Stimulated activated CD4-positive, alpha-beta T cell treated with anti-CD3 and anti-CD28 coated beads, Interleukin-2, amount 100 ng/mL, for 4 hours (primary cell): Measurements from ENCODE around the gene ZNF532.
"Not testable (repeated sequence)": the region's sequence is repeated elsewhere in the genome, so short reads cannot be mapped to it uniquely, and the experiment has no call there.

ENCODE experiments used
- DNase-seq: peaks from one replicate; pipeline ENCODE4 v3.0.0-alpha.2; 2020; ENCODE audit warnings: low read depth

The ZNF532 gene

DNA sequence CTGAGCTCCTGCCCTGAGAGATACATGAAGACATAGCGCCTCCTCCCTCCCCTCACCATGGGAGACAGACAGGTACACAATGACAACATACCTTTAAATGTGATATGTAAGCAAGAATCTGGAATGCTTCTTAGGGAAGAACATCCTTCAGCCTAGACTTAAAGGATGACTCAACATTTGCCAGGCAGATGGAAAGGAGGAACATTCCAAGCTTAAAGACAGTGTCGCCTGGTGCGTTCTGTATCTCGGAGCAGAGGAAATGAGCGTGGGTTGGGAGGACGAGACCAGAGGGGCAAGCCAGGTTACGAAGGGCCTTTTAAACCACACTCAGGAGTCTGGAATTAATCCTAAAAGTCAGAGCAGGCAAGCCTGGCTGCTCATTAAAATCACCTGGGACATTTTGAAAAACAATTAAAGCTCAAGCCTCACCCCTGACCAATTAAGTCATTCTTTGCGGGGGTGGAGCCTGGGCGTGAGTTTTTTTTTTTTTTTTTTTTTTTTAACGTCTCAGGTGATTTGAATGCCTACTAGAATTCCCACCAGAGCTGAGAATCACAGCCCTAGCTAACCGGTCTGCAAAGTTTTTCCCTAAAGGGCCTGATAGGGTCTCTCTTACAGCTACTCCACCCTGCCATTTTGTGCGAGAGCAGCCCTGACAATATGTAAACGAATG is 143.8 kb downstream of the ZNF532 start:
- no peak for DNase-seq

DNA sequence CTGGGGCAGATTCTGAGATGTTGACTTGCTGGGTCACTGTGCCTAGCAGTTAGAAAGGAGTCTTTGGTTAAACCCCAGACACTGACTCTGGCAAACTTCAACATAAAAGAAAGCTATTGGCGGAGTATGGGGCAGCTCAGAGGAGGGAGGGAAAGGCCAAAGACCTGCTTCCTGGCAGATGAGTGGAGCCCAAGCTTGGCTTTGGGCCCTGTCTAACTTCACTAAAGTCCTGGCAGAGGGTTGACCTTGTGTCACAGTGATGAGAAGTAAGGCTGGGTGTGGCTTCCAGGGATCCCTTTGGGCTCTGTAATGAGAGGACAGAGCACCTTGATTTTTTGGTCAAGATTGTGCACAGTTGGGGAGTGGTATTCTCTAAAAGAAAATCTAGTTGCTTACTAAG is 145.2 kb downstream of the ZNF532 start:
- no peak for DNase-seq

DNA sequence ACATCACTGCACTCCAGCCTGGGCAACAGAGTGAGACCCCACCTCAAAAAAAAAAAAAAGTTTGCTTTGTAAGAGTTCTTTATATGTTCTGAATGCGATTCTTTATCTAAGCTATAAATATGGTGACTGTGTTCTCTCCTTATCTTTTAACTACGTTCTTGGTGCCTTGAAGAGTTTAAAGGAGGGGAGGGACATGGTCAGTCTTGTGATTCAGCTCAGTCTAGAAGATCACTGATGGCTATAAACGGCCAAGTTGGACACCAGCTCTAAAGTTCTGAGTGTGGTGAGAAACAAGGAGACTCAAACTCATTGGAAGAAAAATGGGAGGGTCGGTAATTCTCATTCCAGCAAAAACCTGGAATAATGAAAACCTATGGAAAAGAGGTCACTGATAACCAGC is 146.6 kb downstream of the ZNF532 start:
- DNase-seq = no peak

DNA sequence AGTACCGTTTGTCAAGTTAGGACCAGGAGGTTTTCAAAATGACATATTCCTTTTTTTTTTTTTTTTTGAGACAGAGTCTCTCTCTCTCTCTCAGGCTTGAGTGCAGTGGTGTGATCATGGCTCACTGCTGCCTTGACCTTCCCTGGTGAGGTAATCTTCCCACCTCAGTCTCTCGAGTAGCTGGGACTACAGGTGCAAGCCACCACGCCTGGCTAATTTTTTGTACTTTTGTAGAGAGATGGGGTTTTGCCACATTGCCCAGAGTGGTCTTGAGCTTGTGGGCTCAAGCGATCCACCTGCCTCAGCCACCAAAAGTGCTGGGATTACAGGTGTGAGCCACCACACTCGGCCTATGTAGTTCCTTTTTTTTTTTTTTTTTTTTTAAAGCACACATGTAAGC is 147.1 kb downstream of the ZNF532 start:
- no peak for DNase-seq

DNA sequence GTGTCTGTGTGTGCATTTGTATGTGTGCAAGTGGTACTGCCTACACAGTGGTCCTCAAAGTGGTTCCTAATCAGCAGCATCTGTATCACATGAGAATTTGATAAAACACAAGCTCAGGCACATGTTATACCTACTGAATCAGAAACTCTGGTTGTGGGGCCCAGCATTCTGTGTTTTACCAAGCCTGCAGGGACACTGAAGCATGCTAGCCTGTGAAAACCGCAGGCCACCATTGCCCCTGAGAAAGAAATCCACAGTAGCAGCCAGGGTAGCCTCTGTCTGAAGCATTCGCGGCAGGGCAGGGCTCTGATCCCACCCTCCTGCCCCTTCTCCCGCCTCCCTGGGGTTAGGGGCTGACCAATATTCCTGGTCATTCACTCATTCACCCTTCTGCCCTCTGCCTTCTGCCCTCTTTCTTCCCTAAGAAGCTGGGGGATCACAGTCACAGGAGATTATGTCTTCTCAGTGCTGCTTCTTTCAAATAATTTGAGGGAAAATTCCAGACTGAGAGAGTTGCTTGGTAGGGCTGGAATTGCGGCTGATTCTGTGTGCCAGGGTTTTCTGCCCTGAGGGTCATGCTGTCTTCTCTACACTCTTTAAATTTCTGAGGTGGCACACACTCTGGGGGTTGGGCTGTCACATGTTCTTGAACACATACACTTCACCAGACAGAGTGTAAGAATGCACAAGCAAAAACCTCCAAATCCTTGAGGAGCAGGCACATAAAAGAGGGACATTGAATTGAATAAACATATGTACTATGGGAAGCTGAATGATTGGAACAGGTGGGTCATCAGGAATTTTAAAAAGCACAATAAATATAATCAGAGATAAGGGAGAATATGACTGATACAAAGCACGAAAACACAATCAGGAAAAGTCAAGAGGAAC is 148.4 kb downstream of the ZNF532 start:
- DNase-seq = no peak

DNA sequence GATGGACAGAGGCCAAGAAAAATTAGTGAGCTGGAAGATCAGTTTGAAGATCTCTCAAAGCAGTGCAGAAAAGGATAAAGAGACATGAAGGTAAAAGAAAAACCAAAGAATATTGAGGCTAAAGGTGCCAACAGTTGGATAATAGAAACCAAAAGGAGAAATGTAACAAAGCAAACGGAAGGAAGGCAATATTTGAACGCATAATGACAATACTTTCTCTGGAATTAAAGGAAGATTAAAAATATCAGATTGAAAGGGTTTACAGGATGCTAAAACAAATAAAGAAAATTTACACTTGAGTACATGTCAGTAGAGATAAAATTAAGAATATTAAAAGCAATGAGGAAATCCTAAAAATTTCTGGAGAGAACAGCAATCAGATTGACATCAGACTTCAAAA is 149.1 kb downstream of the ZNF532 start:
- DNase-seq = no peak

DNA sequence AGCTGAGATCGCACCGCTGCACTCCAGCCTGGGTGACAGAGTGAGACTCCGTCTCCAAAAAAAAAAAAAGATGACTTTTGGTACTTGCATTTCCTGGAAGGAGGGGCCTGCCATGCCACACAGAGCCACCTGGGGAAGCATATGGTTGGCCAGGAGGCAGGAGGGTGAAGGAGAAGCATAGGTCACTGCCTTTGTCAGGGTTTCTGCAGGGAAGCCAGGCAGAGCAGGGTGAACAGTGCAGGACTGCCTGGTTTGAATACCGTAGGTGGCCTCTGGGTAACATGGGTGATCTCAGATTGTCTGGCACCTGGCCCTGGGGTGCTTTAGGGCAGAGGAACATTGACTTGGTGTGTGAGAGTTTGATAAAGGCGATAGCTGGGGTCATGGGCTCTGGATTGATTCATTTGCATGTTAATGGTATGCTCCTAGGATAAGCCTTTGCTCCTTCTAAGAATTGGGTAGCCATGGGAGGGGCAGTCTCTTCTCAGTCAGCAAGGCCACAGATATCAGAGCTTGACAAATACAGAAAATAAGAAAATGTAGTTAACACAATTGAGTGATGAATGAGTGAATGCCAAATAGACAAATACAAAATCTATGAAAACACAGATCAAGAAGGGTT is 151.0 kb downstream of the ZNF532 start:
- no peak for DNase-seq

DNA sequence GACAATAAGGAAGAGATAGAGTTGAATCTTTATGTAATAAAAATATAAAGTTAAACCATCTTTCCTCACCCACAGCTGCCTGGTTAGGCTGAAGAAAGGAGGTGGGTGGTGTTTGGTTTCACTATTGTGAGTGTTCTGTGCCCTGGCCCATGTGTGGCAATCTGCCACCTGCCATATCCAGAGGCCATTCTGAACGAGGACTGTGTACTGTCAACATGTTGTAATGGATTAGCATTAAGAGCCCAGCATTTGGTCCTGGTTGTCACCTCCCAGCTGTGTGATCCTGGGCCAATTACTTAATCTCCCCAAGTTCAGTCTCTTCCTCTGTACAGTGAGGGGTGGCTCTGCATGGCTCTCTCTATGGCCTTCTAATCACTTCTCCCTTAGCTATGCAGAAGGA is 156.8 kb downstream of the ZNF532 start:
- no peak for DNase-seq

DNA sequence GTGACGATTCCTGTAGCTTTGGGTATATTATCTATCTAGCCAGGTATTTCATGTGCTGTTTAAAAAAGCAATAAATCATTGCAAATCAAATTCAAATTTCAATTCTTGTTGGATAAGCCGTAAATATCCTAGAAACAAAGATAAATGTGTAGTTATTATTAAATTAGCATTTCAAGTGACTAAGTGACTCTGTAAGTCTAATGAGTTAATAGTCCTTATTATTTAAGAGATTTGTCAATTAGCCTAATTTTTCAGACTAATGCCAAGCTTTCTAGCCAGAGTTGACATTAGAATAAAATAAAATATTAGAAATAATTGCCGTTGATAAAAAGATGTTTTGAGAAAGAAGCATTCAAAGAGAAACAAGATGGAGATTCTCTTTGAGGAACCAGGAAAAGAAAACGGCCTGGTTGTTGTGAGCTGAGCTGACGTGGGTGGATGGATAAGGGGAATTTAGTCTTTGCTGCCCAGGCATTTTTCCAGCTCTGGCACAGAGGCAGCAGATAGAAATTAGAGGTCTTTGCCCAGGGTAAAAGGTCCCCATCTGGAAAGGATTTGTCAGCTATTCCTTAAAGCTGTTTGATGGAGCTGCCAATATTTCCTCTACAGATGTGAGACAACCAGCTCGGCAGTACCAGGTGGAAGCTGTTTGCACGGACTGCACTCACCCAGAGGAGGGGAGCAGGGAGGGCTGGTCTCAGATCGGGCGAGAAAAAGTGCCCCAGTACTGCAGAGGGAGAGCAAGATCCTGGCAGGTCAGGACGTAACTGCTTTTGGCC is 157.7 kb downstream of the ZNF532 start:
- DNase-seq = no peak

DNA sequence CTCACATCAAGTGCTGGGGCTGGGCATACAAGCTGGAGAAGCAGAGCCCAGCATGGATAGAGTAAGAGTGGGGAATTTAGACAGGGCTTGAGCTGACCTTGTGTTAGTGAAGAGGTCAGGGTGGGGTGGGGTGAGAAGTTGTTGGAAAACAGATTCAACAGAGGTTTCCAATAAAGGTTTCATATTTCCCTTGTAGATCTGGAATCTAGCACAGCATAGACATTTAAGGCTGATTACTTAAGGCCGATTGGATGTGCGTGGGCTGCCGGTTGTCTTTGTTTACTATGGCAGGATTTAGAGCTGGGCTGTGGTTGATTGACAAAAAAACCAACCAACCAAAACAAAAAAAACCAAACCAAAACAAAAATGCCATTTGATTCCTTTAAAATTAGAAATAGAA is 160.2 kb downstream of the ZNF532 start:
- no peak for DNase-seq

DNA sequence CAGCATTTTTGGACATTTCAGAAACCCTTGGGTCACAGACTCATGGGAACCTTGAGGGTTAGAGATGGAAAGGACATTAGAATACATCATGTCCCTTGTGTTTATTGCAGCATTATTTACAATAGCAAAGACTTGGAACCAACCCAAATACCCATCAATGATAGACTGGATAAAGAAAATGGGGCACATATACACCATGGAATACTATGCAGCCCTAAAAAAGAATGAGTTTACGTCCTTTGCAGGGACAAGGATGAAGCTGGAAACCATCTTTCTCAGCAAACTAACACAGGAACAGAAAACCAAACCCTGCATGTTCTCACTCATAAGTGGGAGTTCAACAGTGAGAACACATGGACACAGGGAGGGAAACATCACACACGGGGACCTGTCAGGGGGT is 160.9 kb downstream of the ZNF532 start:
- not testable (repeated sequence) for DNase-seq

DNA sequence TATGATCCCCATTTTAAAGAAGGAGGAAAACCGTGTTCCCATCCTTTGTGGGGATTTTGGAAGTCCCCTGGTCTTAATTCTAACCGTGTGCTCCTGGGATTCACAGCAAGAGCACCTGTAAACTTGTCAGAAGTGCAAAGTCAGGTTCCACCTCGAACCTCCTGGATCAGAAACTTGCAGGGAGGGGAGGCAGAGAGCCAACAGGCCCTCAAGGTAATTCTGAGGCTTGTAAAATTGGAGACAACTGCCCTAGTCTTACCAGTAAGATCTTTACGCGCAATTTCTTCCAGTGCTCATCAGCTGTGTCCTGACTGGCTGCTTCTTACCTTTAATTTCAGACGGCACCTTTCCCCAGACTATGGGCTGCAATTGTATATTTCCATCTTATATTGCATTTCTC is 161.7 kb downstream of the ZNF532 start:
- DNase-seq = no peak

DNA sequence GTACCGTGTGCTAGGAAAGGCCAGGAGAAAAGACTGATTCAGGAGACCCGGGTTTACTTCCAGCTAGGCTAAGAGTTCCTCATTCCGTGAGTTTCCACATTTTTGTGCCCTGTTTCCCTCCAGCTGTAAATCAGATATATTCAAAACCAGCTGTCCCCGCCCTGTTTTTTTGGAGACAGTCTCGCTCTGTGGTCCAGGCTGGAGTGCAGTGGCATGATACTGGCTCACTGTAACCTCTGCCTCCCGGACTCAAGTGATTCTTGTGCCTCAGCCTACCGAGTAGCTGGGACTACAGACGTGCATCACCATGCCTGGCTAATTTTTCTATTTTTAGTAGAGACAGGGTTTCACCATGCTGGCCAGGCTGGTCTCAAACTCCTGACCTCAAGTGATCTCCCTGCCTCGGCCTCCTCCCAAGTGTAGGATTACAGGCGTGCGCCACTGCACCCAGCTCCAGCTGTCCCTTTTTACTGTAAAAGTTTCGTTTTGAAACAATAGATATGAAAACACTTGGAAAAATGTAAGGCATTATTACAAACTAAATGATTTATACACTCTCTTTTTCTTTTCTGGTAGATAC is 162.2 kb downstream of the ZNF532 start:
- DNase-seq = no peak

DNA sequence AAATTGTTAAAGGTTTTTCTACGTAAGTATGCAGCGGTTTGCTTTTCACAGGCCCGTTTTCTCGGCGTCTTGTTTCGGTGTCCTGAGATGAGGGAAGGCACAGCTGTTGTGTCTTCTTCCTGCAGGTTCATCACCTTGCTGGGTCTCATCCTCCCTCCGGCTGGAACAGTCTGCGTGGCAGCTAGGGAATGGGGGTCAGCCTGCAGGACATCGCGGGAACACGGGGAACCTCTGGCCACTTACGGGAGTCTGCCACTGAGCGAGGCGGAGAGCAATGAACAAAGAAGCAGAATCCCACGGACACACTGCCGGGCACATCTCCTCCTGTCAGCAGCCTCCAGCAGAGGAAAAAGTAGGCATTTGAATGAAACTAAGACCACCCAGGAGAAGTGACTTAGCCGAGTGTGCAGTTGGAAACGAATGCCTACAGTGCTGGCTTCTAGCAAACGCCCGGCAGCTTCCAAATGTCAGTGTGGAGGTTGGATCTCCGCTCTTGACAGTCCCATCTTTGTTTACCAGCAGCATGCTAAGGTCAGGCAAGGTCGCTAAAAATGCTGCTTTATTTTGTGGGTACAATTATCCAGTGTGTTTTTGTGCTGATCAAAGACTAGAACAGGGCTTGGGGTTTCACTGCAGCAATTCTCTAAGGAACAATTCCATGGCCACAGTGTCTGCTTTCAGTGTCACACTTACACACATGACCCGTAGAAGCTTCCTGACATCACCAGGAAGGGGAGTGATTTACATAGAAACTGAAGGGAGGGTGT is 165.2 kb downstream of the ZNF532 start:
- DNase-seq = no peak

DNA sequence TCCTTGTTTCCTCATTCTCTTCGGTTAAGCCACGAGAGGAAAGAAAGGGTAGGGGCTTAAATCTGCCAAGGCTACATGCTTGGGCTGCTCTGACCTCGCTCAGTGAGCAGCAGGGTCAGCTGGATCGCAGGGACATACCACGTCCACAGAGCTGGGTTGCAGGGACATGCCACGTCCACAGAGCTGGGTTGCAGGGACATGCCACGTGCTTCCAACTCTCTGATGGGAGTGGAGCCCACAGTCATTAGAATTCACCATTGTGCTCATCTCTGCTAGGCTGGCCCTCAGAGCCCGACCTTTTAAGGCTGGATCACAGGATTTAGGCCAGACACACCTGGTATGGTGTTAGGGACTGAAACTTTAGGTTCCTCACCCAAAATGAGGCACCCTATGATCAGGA is 167.6 kb downstream of the ZNF532 start:
- DNase-seq = no peak

DNA sequence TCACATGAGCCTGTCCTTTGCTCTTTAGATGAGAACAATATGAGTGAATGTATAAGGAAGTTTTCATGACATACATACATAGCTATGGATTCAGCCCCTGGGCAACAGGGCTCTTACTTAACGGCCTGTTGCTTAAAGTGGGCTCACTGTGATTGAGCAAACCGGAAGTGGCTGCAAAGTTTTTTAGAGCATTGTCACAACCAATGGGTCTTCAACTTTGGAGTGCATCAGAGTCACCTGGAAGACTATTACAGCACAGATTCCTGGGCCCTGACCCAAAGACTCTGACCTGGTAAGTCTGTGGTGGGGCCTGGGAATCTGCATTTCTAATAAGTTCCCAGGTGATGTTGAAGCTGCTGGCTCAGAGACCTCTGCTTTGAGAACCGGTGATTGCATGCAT is 168.7 kb downstream of the ZNF532 start:
- no peak for DNase-seq

DNA sequence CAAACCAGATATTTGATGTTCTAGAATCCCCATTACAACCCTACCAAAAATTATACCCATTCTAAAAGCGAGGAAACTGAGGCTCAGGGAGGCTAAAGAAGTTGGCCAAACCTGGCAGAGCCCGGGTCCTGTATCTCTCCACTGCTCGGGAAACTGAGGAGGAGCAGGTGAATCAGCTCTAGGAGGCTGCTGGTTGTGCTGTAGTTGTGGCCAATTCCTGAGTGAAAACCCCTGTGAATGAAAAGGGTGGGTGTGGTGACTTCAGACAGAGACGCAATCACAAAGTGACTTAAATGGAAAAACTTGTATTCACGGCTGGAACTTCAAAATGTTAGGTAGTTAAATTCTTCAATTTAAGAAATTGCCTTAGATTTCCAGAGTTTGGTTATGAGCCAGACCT is 169.3 kb downstream of the ZNF532 start:
- DNase-seq = no peak

DNA sequence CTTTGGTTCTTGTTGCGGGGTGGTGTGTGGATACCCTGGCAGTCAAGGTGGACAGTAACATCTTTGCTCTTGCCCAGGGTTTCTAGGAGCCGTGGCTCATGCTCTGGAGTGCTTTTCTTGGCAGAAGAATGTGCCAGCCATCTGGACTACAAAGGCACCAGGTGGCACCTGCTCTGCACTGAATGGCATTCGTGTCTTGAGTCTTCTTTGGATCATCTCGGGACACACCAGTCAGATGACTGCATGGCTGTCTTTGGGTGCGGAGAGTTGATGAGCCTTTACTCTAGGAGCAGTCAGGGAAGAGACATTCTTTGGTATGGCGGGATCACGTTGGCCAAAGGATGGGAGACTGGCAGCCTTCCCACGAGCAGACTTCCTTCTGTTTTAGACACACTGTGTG is 170.9 kb downstream of the ZNF532 start:
- DNase-seq = no peak
